Measurements from ENCODE around the gene LTB4R. TPM values are rescaled to one million over a fixed set of nuclear protein-coding genes. Genes with fewer than 3 reads are reported as not detected.
A peak's percentile ranks its signal among the peaks of the same experiment; 100 is the strongest.
"Not testable (repeated sequence)": the region's sequence is repeated elsewhere in the genome, so short reads cannot be mapped to it uniquely, and the experiment has no call there.

Gene LTB4R
- total and polyA plus RNA-seq, 9 of the 15 experiments (the other 6 are each of a cell fraction or from before 2014, with no cell fraction given) = 0.38 to 10.5 (median 2.8) TPM

DNA sequence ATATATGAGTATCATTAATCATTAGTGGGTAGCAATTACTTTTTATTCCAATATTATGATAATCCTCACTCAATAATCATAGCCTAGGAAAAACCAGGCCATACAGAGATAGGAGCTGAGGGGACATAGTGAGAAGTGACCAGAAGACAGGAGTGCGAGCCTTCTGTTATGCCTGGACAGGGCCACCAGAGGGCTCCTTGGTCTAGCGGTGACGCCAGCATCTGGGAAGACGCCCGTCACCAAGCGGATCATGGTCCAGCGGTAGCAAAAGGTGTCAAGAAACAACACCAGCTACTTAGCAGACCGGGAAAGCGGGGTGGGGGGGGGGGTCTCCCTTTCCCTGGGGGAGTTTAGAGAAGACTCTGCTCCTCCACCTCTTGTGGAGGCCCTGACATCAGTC is 16.6 kb downstream of the LTB4R start (continued):
- TF ChIP-seq, protein P1, sequence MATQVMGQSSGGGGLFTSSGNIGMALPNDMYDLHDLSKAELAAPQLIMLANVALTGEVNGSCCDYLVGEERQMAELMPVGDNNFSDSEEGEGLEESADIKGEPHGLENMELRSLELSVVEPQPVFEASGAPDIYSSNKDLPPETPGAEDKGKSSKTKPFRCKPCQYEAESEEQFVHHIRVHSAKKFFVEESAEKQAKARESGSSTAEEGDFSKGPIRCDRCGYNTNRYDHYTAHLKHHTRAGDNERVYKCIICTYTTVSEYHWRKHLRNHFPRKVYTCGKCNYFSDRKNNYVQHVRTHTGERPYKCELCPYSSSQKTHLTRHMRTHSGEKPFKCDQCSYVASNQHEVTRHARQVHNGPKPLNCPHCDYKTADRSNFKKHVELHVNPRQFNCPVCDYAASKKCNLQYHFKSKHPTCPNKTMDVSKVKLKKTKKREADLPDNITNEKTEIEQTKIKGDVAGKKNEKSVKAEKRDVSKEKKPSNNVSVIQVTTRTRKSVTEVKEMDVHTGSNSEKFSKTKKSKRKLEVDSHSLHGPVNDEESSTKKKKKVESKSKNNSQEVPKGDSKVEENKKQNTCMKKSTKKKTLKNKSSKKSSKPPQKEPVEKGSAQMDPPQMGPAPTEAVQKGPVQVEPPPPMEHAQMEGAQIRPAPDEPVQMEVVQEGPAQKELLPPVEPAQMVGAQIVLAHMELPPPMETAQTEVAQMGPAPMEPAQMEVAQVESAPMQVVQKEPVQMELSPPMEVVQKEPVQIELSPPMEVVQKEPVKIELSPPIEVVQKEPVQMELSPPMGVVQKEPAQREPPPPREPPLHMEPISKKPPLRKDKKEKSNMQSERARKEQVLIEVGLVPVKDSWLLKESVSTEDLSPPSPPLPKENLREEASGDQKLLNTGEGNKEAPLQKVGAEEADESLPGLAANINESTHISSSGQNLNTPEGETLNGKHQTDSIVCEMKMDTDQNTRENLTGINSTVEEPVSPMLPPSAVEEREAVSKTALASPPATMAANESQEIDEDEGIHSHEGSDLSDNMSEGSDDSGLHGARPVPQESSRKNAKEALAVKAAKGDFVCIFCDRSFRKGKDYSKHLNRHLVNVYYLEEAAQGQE (IDR thresholded peaks at IDR 0.05; ENCODE audit: borderline replicate concordance) = peak; percentile 45; the same call in 1 of the 2 replicates
- TF ChIP-seq, protein P1 (CRISPR knock-in tag; IDR thresholded peaks at IDR 0.05; ENCODE audit: low read depth) = not testable (repeated sequence)
- TF ChIP-seq STAG1 (CRISPR knock-in tag; IDR thresholded peaks at IDR 0.05; ENCODE audit: borderline replicate concordance) (peak; percentile 20; the same call in 1 of the 2 replicates), CREM (IDR thresholded peaks at IDR 0.05; ENCODE audit: low read depth) (peak; percentile 75), RAD21 (CRISPR knock-in tag; conservative IDR thresholded peaks at IDR 0.05 in 1 of 2, IDR thresholded peaks at IDR 0.05 in 1 of 2) (peak; percentile 44 to 73; a peak in 3 of 4 replicates), CREB1 (CRISPR knock-in tag; IDR thresholded peaks at IDR 0.05) (peak; percentile 62; the same call in 1 of the 2 replicates), ATF1 (tag; IDR thresholded peaks at IDR 0.05) (peak; percentile 57)
- TF ChIP-seq CREB1 (IDR thresholded peaks at IDR 0.05); ATF1 (CRISPR knock-in tag; IDR thresholded peaks at IDR 0.05): not testable (repeated sequence)

Data from K562 (cell line).